Vagina (tissue), 2 donors: ENCODE data around the gene ARHGAP26. TPM values are rescaled to one million over a fixed set of nuclear protein-coding genes. Genes with fewer than 3 reads are reported as not detected.

Experiments used
- DNase-seq, 2 donors: peaks; one replicate each; pipeline ENCODE4 v3.0.0-alpha.2; 2017; ENCODE audit errors: extremely low spot score in 2 of 2
- H3K27ac ChIP-seq: fragments of 200-600 bp; sonication (generic); one replicate; pipeline ENCODE4 v1.5.1; 2019
- H3K27me3 ChIP-seq: fragments of 200-600 bp; sonication (generic); one replicate; pipeline ENCODE4 v1.5.1; 2019
- H3K36me3 ChIP-seq, 2 donors: fragments of 200-600 bp; sonication (generic); one replicate each; pipeline ENCODE4 v1.5.1; 2017 to 2019
- H3K4me1 ChIP-seq: fragments of 200-600 bp; sonication (generic); one replicate; pipeline ENCODE4 v1.5.1; 2019
- H3K4me3 ChIP-seq, 2 donors: fragments of 200-600 bp; sonication (generic); 1 replicate in 1 of 2; 2 replicates in 1 of 2; pipeline ENCODE4 v1.5.1; 2016 to 2019
- H3K9me3 ChIP-seq: fragments of 200-600 bp; sonication (generic); one replicate; pipeline ENCODE4 v1.5.1; 2019
- CTCF ChIP-seq, 3 experiments: fragments of 450-650 bp in 2 of 3; fragments of 200-600 bp in 1 of 3; sonication (generic) in 1 of 3; IDR thresholded peaks; one replicate each; pipeline ENCODE4 v1.5.1; 2017 to 2019; ENCODE audit warnings: antibody characterized with exemption in 3 of 3, mild to moderate bottlenecking in 2 of 3, moderate library complexity in 2 of 3
- POLR2A ChIP-seq, 2 donors: fragments of 450-650 bp; IDR thresholded peaks; one replicate each; pipeline ENCODE4 v1.6.1; 2017; ENCODE audit warnings: antibody characterized with exemption in 2 of 2, mild to moderate bottlenecking in 2 of 2, moderate library complexity in 2 of 2
- POLR2AphosphoS5 ChIP-seq, 2 donors: sonication (generic); formaldehyde crosslinking; IDR thresholded peaks; one replicate each; pipeline ENCODE4 v1.9.0; 2017; ENCODE audit warnings: antibody characterized with exemption in 2 of 2, mild to moderate bottlenecking in 2 of 2, low read depth in 1 of 2; ENCODE audit not compliant: insufficient read depth in 1 of 2
- intact Hi-C: fragments of 100-400 bp; cut with DNase I; formaldehyde crosslinking; loops from one replicate; pipeline ENCODE4 v1.15.1; 2023
- total RNA-seq: library from RNA; depleted of rRNA; stranded (reverse); fragments of >200 nt; gene quantifications from one replicate; pipeline ENCODE4 v1.2.3, GENCODE V29; 2016

ARHGAP26 gene
- total RNA-seq, 1 donor from 2014 or later = 42.5 TPM

- Histone ChIP-seq H3K27ac (no peak overlapping the region), H3K9me3 (no peaks in the 10 kb centered on the region), H3K27me3 (no peaks in the 10 kb centered on the region), H3K4me3 (no peak overlapping the region), H3K36me3 (no peaks in the 10 kb centered on the region), H3K4me1 (peaks cover 45% of the 10 kb centered on the region)
- no peak for DNase-seq
- no peak for TF ChIP-seq CTCF (IDR thresholded peaks at IDR 0.05)
- no peak for TF ChIP-seq POLR2AphosphoS5 (IDR thresholded peaks at IDR 0.05; ENCODE audit: insufficient read depth in 1 of 2, low read depth in 1 of 2)
- TF ChIP-seq POLR2A (IDR thresholded peaks at IDR 0.05) = no peak
- intact Hi-C loops = no loop called here
These were observed 78.0 kb downstream of the ARHGAP26 start for GRCh38 chr5:142847898-142848790.

- no peak overlapping the region for H3K27ac ChIP-seq
- TF ChIP-seq POLR2A (IDR thresholded peaks at IDR 0.05) (no peak), POLR2AphosphoS5 (IDR thresholded peaks at IDR 0.05; ENCODE audit: insufficient read depth in 1 of 2, low read depth in 1 of 2) (no peak), CTCF (IDR thresholded peaks at IDR 0.05) (no peak)
- no peak overlapping the region for H3K4me3 ChIP-seq
- no peaks in the 10 kb centered on the region for H3K27me3 ChIP-seq
- H3K9me3 ChIP-seq = no peaks in the 10 kb centered on the region
- peaks cover 45% of the 10 kb centered on the region for H3K4me1 ChIP-seq
- no peaks in the 10 kb centered on the region for H3K36me3 ChIP-seq
- DNase-seq = no peak
- intact Hi-C loops = no loop called here
These were observed 79.3 kb downstream of the ARHGAP26 start for GRCh38 chr5:142849466-142849865.

GRCh38 chr5:142849880-142850279 lies 79.7 kb downstream of the ARHGAP26 start:
- no peak for DNase-seq
- TF ChIP-seq POLR2AphosphoS5 (IDR thresholded peaks at IDR 0.05; ENCODE audit: insufficient read depth in 1 of 2, low read depth in 1 of 2) = no peak
- TF ChIP-seq POLR2A (IDR thresholded peaks at IDR 0.05) = no peak
- no peak for TF ChIP-seq CTCF (IDR thresholded peaks at IDR 0.05)
- Histone ChIP-seq H3K9me3 (no peaks in the 10 kb centered on the region), H3K36me3 (no peaks in the 10 kb centered on the region), H3K27me3 (no peaks in the 10 kb centered on the region), H3K27ac (no peak overlapping the region), H3K4me3 (no peak overlapping the region), H3K4me1 (peaks cover 40% of the 10 kb centered on the region)
- intact Hi-C loops = no loop called here

GRCh38 chr5:142851731-142852130 lies 81.6 kb downstream of the ARHGAP26 start:
- Histone ChIP-seq H3K27ac (no peak overlapping the region), H3K4me3 (no peak overlapping the region), H3K9me3 (no peaks in the 10 kb centered on the region), H3K4me1 (peaks cover 26% of the 10 kb centered on the region), H3K36me3 (no peaks in the 10 kb centered on the region), H3K27me3 (no peaks in the 10 kb centered on the region)
- no peak for DNase-seq
- intact Hi-C loops = no loop called here
- TF ChIP-seq POLR2AphosphoS5 (IDR thresholded peaks at IDR 0.05; ENCODE audit: insufficient read depth in 1 of 2, low read depth in 1 of 2) (no peak), CTCF (IDR thresholded peaks at IDR 0.05) (no peak), POLR2A (IDR thresholded peaks at IDR 0.05) (no peak)
